PC-3 (cell line): ENCODE measurements around the gene ADI1. TPM values are rescaled to one million over a fixed set of nuclear protein-coding genes. Genes with fewer than 3 reads are reported as not detected.

ENCODE experiments used
- ATAC-seq: fragments of 200-7000 bp; cut with Tn5 transposase; 2 replicates; pipeline ENCODE4 v1.9.1; 2020; ENCODE audit warnings: mild to moderate bottlenecking, moderate library complexity
- BruUV-seq: library from RNA; stranded (reverse); fragments of 400-500 nt; replicated peaks from 2 replicates; lab custom pipeline; 2021; lab: Mats Ljungman, UMichigan
- CTCF ChIA-PET: fragments of 300-600 bp; sonication (Branson Sonifier 250); formaldehyde crosslinking; loops from one replicate; lab custom pipeline; 2022; ENCODE audit warnings: antibody characterized with exemption; lab: Charles Lee
- POLR2A ChIA-PET: fragments of 300-600 bp; sonication (Branson Sonifier 250); formaldehyde crosslinking; loops from one replicate; lab custom pipeline; 2022; ENCODE audit warnings: antibody characterized with exemption; ENCODE audit not compliant: unreplicated experiment; lab: Charles Lee
- DNase-seq: peaks from one replicate; pipeline ENCODE4 v3.0.0-alpha.2; 2015
- H2AFZ ChIP-seq: fragments of 300-600 bp; sonication (generic); 2 replicates; pipeline ENCODE4 v1.6.0; 2016; ENCODE audit warnings: antibody characterized with exemption, low read length
- H3F3A ChIP-seq: fragments of 300-600 bp; sonication (generic); one replicate; pipeline ENCODE4 v1.6.0; 2017; ENCODE audit warnings: antibody characterized with exemption, low read length, control low read depth, mild to moderate bottlenecking; ENCODE audit not compliant: unreplicated experiment
- H3K27ac ChIP-seq: fragments of 300-600 bp; sonication (generic); 2 replicates; pipeline ENCODE4 v1.5.1; 2016; ENCODE audit warnings: mild to moderate bottlenecking, low read length
- H3K27me3 ChIP-seq: fragments of 300-600 bp; sonication (generic); 2 replicates; pipeline ENCODE4 v1.6.1; 2016; ENCODE audit warnings: low read length, mixed read lengths
- H3K36me3 ChIP-seq: fragments of 300-600 bp; sonication (generic); 2 replicates; pipeline ENCODE4 v1.6.1; 2016; ENCODE audit warnings: low read depth, mixed run types, low read length, mixed read lengths
- H3K4me1 ChIP-seq: fragments of 300-600 bp; sonication (generic); 2 replicates; pipeline ENCODE4 v1.5.1; 2016; ENCODE audit warnings: low read length; ENCODE audit not compliant: insufficient read depth
- H3K4me2 ChIP-seq: fragments of 300-600 bp; sonication (generic); 2 replicates; pipeline ENCODE4 v1.6.0; 2016; ENCODE audit warnings: low read length
- H3K4me3 ChIP-seq: fragments of 300-600 bp; sonication (generic); 2 replicates; pipeline ENCODE4 v1.5.1; 2016; ENCODE audit warnings: mild to moderate bottlenecking, low read length, mixed read lengths
- H3K79me2 ChIP-seq: fragments of 300-600 bp; sonication (generic); 2 replicates; pipeline ENCODE4 v1.6.1; 2017; ENCODE audit warnings: low read length, mixed read lengths
- H3K9ac ChIP-seq: fragments of 300-600 bp; sonication (generic); 2 replicates; pipeline ENCODE4 v1.6.0; 2016; ENCODE audit warnings: mild to moderate bottlenecking, low read length
- H3K9me2 ChIP-seq: fragments of 300-600 bp; sonication (generic); replicated peaks from 2 replicates; pipeline ENCODE4 v1.6.1; 2016; ENCODE audit warnings: mixed run types, low read length, mixed read lengths
- H3K9me3 ChIP-seq: fragments of 300-600 bp; sonication (generic); 2 replicates; pipeline ENCODE4 v1.6.1; 2016; ENCODE audit warnings: low read length, mixed read lengths
- H4K20me1 ChIP-seq: fragments of 300-600 bp; sonication (generic); 2 replicates; pipeline ENCODE4 v1.6.1; 2016; ENCODE audit warnings: low read length, mixed read lengths
- CTCF ChIP-seq: fragments of 300-600 bp; sonication (generic); conservative IDR thresholded peaks from 2 replicates; pipeline ENCODE4 v1.5.1; 2017; ENCODE audit warnings: antibody characterized with exemption, low read depth, mild to moderate bottlenecking, low read length
- EZH2 ChIP-seq: fragments of 300-600 bp; sonication (generic); IDR thresholded peaks from one replicate; pipeline ENCODE4 v1.6.1; 2017; ENCODE audit warnings: antibody characterized with exemption, mild to moderate bottlenecking, low read length; ENCODE audit not compliant: unreplicated experiment
- EZH2phosphoT487 ChIP-seq: fragments of 300-600 bp; sonication (generic); IDR thresholded peaks from 2 replicates; pipeline ENCODE4 v1.6.1; 2018; ENCODE audit warnings: mild to moderate bottlenecking, antibody characterized with exemption, low read length, borderline replicate concordance
- intact Hi-C: fragments of 100-400 bp; cut with micrococcal nuclease; formaldehyde crosslinking; loops from 2 replicates; pipeline ENCODE4 v1.9.0; 2023
- total RNA-seq: library from RNA; depleted of rRNA; stranded (reverse); fragments of >200 nt; gene quantifications from 2 replicates; pipeline ENCODE4 v1.2.3, GENCODE V29; 2014

ADI1 gene
- total RNA-seq, 1 experiment from 2014 or later = 97.8 TPM

GRCh38 chr2:3490191-3491170 lies 28.9 kb downstream of the ADI1 start:
- Histone ChIP-seq H3K36me3 (no peaks in the 10 kb centered on the region), H3K4me3 (no peak overlapping the region), H3K79me2 (no peaks in the 10 kb centered on the region), H3K9me3 (no peaks in the 10 kb centered on the region), H2AFZ (no peak overlapping the region), H3K4me1 (no peaks in the 10 kb centered on the region), H3K9ac (no peak overlapping the region), H3K27ac (no peak overlapping the region), H4K20me1 (no peaks in the 10 kb centered on the region), H3F3A (no peaks in the 10 kb centered on the region), H3K4me2 (no peak overlapping the region), H3K9me2 (no peaks in the 10 kb centered on the region), H3K27me3 (no peaks in the 10 kb centered on the region)
- TF ChIP-seq EZH2 = no peak
- no peak for TF ChIP-seq CTCF
- TF ChIP-seq EZH2phosphoT487 = no peak
- ATAC-seq (no peak), DNase-seq (no peak)
- no TSS peak for BruUV-seq
- intact Hi-C loops = no loop called here
- CTCF ChIA-PET = no interaction called here
- POLR2A ChIA-PET = no interaction called here

GRCh38 chr2:3489764-3490115 lies 29.6 kb downstream of the ADI1 start:
- Histone ChIP-seq H3K9ac (no peak overlapping the region), H3K4me3 (no peak overlapping the region), H3K9me3 (no peaks in the 10 kb centered on the region), H3K4me1 (no peaks in the 10 kb centered on the region), H3K36me3 (no peaks in the 10 kb centered on the region), H3K27ac (no peak overlapping the region), H4K20me1 (no peaks in the 10 kb centered on the region), H3K4me2 (no peak overlapping the region), H3K9me2 (no peaks in the 10 kb centered on the region), H3F3A (no peaks in the 10 kb centered on the region), H3K79me2 (no peaks in the 10 kb centered on the region), H3K27me3 (no peaks in the 10 kb centered on the region), H2AFZ (no peak overlapping the region)
- ATAC-seq (no peak), DNase-seq (no peak)
- intact Hi-C loops = no loop called here
- no TSS peak for BruUV-seq
- TF ChIP-seq EZH2phosphoT487 = no peak
- no peak for TF ChIP-seq CTCF
- TF ChIP-seq EZH2 = no peak
- ChIA-PET CTCF (no interaction called here), POLR2A (no interaction called here)
